Suprapubic skin (tissue), 4 donors: Measurements from ENCODE around the gene OOEP.

Experiments
- CTCF ChIP-seq, 2 donors: fragments of 200-600 bp in 1 of 2; fragments of 450-650 bp in 1 of 2; sonication (generic) in 1 of 2; IDR thresholded peaks; one replicate each; pipeline ENCODE4 v1.5.1; 2016 to 2019; ENCODE audit warnings: antibody characterized with exemption in 2 of 2, mild to moderate bottlenecking in 1 of 2, moderate library complexity in 1 of 2
- POLR2A ChIP-seq, 2 donors: fragments of 450-650 bp; IDR thresholded peaks; one replicate each; pipeline ENCODE4 v1.6.1; 2017; ENCODE audit warnings: antibody characterized with exemption in 2 of 2, mild to moderate bottlenecking in 2 of 2, moderate library complexity in 2 of 2
- POLR2AphosphoS5 ChIP-seq, 3 donors: sonication (generic); formaldehyde crosslinking; IDR thresholded peaks; one replicate each; pipeline ENCODE4 v1.6.1; 2017; ENCODE audit warnings: antibody characterized with exemption in 3 of 3

DNA sequence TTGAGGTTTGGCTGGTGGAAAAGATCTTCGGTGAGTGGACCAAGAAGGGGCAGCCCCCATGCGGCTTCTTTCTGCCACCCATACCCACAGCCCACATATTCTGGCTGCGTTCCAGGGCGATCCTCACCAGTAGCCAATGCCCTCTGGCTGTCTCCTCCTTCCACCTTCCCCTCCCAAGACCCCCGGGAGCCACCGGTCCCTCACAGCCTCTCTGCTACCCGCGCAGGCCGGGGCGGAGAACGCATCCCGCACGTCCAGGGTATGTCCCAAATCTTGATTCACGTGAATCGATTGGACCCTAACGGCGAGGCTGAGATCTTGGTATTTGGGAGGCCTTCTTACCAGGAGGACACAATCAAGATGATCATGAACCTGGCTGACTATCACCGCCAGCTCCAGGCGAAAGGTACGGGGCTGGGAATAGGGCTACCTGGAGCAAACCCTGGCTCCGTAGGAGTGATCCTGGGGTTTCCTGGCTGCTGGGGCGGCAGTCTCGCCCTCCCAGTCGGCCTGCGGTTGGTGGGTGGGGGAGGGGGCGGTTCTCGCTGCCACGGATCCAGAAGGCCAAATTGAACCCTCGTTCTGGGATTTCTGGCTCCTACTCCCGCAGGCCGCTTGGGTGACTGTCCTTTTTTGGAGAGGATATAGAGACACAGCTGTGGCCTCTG is 6.7 kb downstream of the OOEP start:
- TF ChIP-seq CTCF (IDR thresholded peaks at IDR 0.05) (no peak), POLR2AphosphoS5 (IDR thresholded peaks at IDR 0.05) (no peak), POLR2A (IDR thresholded peaks at IDR 0.05) (no peak)
